ENCODE results near the gene MCL1.
"Not testable (repeated sequence)": the region's sequence is repeated elsewhere in the genome, so short reads cannot be mapped to it uniquely, and the experiment has no call there.

The MCL1 gene

DNA sequence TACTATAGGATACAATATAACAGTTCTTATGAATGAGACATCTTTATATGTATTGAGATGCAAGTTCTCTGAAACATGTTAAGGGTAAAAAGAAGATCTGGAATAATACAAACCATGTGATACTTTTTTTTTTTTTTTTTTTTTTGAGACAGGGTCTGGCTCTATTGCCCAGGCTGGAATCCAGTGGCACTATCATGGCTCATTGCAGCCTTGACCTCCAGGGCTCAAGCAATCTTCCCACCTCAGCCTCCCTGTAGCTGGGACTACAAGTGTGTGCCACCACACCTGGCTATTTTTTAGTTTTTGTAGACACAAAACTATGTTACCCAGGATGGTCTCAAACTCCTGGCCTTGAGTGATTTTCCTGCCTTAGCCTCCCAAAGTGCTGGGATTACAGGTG is 22.1 kb upstream of the MCL1 start:
- DNase-seq: no peak

DNA sequence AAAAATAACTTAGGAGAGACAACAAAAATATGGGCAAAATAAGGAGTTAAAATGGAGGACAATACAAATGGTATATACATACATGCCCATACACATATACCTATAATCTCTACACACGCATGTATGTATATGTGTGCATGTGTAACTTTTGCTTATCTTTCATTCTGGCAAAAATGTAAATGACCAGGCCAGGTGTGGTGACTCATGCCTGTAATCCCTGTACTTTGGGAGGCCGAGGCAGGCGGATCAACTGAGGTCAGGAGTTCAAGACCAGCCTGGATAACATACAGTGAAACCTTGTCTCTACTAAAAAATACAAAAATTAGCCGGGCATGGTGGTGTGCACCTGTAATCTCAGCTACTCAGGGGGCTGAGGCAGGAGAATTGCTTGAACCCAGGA is 18.9 kb upstream of the MCL1 start:
- not testable (repeated sequence) for DNase-seq

DNA sequence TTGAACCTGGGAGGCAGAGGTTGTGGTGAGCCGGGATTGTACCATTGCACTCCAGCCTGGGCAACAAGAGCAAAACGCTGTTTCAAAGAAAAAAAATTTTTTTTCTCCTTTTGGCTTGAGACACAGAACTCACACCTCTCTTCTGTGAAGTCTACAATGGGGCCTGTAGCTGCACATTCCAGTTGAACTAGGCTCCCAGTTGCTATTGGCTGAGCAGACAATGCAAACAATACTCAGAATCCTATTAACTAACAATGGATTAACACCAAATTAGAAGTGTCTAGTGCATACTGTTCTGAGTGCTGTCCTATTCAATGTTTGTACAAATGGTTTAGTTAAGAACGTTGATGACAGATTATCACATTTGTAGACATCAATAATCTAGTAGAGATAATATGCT is 17.6 kb upstream of the MCL1 start:
- no peak for DNase-seq

DNA sequence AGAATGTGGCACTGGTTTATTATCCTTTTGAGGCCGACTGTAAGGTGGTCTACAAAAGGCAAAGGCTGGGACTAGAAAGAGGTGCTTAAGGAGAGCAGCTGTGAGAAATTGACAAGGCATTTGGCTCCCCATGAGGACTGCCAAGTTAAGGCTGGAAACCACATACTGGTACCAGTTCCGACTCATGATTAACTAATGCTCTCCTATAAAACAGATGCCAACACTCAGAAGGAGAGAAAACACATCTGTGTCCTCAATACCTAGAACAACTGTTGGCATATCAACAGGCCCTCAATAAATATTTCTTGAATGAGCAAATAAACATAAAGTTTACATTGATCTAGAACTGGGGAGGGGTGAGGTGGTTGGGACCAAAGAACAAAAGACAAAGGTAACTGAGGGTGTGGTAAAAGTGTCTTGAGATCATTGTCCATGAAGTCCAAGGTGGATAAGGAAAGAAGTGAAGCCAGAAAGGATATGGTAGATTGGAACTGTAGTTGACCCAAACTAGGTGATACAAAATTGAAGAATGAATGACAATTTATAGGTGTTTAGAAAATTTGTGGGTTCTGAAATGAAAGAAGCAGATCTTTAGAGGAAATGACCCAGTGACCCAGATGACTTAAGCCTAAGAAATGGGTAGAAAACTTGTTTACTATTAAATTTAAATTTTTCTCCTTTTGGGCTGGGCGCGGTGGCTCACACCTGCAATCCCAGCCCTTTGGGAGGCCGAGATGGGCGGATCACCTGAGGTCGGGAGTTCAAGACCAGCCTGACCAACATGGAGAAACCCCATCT is 16.9 kb upstream of the MCL1 start:
- DNase-seq: no peak

DNA sequence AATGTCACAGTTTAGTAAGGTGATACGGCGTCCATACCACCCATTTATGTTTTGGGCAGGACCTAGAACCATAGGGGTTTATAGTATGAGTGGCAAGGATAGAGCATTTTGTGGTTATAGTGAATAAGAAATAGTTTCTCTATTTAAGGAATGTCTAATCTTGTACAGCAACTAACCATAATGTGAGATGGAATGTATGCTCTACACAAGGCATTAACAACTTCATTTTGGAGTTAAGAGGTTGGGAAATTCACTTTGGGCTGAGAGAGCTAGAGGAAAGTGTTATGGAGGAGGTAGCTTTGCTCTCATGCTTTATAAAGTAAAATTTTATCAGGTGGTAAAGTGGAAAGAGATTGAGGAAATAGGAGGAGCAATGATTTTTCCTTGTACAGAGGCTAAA is 3.0 kb upstream of the MCL1 start:
- DNase-seq: peak; percentile 54

DNA sequence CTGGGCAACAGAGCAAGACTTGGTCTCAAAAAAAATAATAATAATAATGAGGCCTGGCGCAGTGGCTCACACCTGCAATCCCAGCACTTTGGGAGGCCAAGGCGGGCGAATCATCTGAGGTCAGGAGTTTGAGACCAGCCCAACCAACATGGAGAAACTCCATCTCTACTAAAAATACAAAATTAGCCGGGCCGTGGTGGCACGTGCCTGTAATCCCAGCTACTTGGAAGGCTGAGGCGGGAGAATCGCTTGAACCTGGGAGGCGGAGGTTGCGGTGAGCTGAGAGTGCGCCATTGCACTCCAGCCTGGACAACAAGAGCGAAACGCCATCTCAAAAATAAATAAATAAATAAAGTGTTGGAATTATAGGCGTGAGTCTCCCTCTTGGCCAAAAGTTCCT is 2.6 kb upstream of the MCL1 start:
- not testable (repeated sequence) for DNase-seq

DNA sequence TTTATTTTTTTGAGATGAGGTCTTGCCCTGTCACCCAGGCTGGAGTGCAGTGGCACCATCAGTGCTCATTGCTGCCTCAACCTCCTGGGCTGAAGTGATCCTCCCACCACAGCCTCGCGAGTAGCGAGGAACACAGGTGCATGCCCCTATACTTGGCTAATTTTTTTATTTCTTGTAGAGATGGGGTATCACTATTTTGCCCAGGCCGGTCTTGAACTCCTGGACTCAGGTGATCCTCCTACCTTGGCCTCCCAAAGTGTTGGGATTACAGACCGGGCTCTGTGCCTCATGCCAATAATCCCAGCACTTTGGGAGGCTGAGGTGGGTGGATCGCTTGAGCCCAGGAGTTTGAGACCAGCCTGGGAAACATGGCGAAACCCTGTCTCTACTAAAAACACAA is 2.0 kb upstream of the MCL1 start:
- DNase-seq: not testable (repeated sequence)

DNA sequence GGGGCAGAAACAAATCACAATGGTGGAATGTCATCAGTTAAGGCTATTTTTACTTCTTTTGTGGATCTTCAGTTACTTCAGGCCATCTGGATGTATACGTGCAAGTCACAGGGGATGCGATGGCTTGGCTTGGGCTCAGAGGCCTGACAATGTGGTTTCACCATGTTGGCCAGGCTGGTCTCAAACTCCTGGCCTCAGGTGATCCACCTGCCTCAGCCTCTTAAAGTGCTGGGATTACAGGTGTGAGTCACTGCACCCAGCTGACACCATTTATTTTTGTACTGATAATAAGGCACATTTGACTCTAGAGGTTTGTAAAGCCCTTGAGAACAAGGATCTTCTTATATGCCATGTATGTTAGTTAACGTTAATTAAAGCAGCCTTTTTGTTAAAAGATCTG is 1.6 kb upstream of the MCL1 start:
- not testable (repeated sequence) for DNase-seq

DNA sequence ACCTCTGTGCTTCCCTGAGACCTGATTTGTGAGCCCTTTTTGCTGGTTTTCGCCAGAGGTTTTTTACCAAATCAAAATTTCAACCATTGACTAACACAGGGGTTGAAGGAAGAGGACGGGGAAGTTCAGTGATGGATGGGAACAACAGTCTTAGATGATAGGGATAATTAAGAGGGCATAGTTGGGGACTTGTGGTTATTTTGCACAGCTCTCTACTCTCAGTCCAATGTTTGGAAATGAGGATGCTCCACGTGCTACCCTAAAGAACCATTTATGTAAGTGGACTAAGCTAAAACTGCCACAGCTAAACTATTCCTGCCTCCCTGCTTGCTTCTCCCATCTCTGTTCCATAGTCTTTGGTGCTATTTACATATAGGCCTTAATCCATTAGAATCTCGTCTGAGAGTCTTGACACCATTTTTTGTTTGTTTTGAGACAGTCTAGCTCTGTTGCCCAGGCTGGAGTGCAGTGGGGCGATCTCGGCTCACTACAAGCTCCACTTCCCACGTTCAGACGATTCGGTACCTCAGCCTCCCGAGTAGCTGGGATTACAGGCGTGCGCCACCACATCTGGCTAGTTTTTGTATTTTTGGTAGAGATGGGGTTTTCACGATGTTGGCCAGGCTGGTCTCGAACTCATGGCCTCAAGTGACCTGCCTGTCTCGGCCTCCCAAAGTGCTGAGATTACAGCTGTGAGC is 684 bp upstream of the MCL1 start:
- no peak for DNase-seq

DNA sequence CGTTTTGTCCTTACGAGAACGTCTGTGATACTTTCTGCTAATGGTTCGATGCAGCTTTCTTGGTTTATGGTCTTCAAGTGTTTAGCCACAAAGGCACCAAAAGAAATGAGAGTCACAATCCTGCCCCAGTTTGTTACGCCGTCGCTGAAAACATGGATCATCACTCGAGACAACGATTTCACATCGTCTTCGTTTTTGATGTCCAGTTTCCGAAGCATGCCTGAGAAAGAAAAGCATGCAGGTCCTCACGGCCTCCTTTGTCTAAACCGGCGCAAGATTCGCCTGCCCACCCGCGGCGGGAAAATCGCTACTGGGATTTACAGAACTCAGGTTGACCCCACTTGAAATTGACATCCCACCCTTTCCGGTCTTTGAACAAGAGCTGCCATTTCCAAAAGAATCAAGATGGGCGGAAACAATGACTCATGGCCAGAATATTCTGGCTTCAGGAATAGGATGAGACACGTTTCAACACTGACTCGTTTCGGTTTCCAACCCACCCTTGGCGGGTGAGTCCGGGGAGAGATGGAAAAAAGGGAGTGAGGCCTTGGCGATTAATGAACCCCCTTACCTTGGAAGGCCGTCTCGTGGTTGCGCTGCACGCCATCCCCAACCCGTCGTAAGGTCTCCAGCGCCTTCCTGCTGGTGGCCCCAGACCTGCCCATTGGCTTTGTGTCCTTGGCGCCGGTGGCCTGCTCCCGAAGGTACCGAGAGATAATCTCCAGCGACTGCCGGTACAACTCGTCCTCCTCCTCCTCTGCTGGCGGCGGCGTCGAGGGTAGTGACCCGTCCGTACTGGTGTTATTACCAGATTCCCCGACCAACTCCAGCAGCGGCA is 919 bp downstream of the MCL1 start:
- peak; percentile 95 for DNase-seq

DNA sequence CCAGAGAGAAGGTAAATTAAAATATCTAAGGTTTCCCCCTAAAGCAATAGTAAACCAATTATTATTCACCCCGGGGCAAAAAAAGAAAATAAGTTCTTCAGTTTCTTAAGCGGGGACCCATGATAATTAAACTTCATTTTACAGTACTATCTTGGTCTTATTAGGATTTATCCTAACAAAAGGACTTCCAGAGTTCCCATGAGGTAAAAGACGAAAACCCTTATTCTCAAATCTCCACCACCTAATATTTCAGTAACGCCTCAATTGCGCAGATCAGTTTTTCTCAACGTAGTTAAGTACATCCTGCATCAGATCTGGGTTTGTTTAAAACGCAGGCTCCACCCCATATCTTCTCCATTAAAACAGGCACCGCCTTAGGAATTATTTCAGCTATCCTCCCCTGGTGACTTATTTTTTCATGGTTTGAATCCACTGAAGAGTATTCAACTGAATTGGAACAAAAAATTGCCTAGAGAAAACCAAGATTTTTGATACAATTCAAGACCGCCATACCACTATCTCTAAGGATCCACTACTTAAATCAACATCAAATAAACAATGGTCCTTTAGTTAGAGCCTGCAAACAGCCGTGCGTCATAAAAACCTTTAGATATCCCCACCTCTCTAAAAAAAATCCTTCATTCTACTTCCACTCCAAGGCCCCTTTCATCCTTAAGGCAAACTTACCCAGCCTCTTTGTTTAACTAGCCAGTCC is 1.7 kb downstream of the MCL1 start:
- DNase-seq: no peak

DNA sequence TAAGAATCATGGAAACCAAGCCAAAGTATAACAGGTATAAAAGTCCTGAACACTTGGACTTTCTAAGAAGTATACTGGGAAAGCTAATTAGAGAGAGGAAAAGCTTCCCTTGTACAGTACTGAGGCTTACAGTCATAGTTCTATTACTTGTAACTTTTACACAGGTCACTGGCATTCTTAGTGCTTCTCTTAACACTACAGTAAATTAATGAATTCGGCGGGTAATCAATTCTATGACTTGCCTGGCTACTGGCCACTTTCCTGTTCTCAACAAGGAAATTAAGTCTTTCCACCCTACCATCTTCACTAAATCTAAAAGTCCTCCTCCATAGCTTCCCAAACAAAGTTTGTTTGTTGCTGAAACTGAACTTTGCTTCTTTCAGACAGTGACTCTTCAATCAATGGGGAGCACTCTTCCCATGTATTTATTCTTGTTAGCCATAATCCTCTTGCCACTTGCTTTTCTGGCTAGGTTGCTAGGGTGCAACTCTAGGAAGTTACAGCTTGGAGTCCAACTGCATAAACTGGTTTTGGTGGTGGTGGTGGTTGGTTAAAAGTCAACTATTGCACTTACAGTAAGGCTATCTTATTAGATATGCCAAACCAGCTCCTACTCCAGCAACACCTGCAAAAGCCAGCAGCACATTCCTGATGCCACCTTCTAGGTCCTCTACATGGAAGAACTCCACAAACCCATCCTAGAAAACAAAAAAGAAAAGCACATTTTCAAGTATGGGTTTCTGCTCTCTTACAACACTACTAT is 2.4 kb downstream of the MCL1 start:
- DNase-seq: no peak

DNA sequence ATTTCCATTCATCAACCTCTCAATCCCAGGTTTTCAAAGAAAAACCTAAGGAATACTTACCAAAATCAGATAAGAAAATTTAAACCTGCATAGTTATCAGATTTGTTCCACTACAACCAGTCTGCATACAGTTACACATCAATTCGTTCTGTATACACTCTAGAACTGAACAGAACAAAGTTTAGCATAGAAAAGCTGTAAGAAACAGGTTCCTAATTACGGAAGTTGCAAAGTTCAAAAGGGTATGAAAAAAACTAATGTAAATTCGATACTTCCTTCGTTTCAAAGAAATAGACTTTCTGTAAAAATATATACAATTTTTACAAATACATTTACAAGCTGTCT is 3.1 kb downstream of the MCL1 start:
- DNase-seq: no peak

DNA sequence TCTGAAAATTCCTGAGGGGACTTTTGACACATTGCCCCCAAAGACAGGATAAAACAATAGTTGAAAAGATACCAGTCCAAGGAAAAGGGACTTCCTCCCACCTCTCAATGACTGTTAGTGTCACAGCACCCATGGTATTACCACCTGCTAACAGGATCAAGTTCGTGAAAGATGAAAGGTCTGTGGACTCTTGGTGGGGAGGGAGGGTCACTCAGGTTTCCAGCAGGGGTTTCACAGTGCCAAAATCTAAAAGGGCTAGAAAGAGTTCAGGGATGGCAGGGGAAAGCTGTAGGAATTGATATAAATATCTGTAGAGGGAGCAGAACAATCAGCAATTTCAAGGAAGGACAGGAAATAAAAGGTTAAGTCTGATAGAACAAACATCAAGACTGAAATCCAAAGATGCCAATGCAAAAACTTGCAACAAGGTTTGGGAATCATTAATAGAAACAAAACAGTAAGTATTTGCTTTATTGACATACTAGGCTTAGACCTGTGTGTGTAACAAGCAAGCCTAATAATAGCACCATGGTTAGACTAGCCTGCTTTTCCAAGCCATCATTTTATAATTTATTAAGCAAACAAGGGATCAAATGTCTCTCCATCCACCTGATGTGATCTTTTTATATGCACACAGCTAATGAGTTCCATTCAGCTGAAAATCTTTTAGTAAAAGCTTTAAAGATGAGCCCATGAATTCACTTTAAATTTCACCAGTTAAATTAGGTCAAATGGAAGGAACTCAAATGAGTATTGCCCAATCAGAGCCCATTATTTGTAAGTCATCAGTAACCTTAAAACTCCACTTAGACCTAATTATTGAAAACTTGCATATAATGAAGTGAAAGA is 3.7 kb downstream of the MCL1 start:
- DNase-seq: no peak

DNA sequence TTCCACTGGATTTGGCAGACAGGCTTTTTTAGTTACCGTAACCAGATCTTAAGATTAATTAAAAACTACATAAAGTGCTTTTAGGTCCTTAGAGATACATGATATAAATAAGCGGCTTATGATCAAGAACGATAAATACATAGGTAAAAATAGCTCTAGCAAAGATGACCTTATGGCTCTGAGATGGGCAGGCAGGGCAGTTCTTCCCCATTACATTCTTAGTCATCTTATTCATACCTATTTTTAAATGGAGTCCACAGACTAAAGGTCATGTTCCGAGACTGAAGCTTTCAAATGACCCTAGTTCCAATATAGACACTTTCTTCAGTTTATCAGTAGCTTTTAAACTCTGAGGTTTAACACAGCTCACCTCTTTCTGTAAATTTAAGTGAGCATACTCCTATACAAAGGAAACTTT is 4.3 kb downstream of the MCL1 start:
- DNase-seq: no peak

DNA sequence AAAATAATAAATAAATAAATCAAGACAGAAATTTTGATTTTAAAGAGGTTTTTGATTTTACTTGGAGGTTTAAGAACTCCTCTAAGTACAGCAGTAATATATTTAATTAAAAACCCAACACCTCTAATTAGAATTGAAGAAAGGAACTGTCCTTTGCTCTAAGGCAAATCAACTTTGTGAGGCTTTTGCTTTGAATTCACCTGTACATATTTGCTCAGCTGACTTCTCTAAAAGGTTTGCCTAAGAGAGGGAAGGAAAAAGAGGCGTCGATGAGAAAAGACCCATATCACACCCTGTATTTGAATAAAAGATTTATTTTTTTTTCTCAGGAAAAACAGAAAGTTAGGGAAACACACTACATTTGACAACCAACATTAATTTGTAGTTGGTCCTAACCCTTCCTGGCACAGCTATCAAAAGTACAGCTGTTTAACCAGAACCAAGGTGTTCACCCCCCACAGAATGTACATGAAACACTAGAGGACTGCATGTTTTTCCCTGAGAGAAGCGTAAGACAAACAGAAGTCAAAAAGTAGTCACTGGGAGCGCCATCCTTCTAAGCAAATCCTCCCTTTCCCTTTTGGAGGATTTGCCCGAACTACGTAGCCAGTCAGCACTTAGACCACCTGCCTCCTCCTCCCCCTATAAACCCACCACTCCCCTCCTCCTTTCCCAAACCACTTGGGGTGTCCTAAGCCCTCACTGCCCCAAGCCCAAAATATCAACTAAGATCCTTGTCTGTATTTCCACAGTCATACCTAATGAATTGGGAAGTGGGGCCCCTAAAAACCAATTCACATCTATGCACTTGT is 4.9 kb downstream of the MCL1 start:
- DNase-seq: no peak

DNA sequence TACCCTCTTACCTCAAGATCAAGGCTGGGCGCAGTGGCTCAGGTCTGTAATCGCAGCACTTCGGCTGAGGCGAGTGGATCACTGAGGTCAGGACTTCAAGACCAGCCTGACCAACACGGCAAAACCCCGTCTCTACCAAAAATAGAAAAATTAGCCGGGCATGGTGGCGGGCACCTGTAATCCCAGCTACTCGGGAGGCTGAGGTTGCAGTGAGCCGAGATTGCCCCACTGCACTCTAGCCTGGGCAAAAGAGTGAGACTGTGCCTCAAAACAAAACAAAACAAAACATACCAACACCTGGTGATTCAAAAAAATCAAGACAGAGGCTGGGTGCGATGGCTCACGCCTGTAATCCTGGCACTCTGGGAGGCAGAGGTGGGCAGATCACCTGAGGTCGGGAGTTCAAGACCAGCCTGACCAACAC is 5.8 kb downstream of the MCL1 start:
- not testable (repeated sequence) for DNase-seq

DNA sequence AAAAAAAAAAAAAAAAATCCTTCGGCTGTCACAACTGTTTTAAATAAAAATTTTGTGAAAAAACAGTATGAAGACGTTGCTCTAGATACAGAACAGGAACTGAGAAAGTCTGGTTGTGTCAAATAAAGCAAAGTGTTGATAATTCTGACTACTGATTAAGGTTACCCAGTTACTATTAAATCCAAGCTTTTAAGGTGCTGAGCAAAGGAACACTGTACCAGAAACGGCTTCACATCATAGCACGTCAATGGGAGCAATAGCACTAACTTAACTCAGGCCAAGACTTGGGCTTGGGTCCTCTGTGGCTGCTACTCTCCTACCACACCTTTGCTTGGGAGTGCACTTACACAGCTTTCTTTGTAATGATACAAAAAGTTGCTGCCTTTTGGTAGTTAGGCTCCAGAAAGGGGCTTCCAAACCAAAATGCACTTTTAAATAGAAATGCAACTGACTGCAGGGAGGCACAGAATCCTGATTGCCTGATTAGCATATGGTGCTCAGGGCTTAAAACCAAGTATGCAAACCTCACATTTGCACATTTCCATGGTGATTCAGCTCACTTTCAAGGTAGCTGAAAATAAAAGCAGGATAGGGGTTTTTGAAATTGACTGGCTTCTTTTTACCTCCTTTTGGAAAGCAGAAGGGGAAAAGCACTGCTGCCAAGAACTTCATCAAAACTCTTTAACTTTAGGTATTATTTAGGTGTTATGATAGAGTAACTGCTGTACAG is 6.3 kb downstream of the MCL1 start:
- no peak for DNase-seq

DNA sequence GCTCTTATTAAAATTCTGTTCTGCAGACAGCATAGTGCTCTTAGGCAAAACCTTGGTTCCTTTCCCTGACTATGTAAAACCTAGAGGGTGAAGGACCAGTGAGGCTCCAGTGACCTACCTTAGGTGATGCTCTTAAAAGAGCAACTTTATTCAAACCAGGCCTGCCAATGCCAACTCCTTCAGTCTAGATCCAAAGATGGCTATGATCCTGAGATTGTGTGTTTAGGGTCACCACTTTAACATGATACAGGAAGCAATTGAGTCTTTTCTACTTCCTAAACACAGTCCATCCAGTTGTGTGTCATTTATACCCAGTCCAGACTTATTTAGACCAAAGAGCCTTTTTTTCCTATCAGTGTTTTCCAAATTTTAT is 10.8 kb downstream of the MCL1 start:
- no peak for DNase-seq
